ENCODE data around the gene TBC1D14.

The TBC1D14 gene

DNA sequence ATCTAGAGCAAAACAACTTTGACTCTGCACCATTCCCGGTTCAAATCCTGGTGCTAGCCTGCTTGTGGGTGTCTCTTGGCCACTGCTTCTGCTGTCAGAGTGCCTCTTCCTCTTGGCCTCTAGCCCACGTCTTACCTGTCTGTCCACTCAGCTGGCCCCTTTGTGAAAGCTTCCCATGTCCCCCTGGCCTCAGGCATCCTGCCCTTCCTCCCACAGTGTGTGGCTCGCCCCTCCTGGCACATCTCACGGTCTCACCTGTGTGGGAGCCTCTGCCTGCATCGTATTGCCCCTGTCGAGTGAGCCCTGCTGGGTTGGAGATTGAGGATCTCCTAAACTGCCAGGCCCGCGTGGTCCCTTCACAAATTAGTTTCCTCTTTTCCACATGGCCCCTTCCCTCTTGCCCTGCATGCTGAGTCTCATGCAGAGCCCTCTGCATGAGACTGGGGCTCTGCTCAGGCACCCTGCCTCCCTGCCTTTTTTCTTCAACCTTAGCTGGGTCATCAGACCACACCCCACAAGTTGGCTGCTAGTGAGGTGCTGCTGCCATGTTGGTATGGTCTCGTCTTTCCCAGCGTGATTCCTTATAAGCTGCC, 79.8 kb downstream of the TBC1D14 start:
- no peaks in the 10 kb centered on the region for H3K36me3 ChIP-seq (ENCODE audit: low read length)
- H3K4me3 ChIP-seq (ENCODE audit: insufficient read depth, low read length, poor library complexity, severe bottlenecking) = no peak overlapping the region
- H3K79me2 ChIP-seq (ENCODE audit: insufficient read depth, low read length) = peaks cover 22% of the 10 kb centered on the region
- no peaks in the 10 kb centered on the region for H3K9me3 ChIP-seq (ENCODE audit: insufficient read depth, low read length)
- no peaks in the 10 kb centered on the region; the same call in 1 of the 2 replicates for H4K20me1 ChIP-seq (ENCODE audit: low read depth, low read length)
- TF ChIP-seq, protein P1, sequence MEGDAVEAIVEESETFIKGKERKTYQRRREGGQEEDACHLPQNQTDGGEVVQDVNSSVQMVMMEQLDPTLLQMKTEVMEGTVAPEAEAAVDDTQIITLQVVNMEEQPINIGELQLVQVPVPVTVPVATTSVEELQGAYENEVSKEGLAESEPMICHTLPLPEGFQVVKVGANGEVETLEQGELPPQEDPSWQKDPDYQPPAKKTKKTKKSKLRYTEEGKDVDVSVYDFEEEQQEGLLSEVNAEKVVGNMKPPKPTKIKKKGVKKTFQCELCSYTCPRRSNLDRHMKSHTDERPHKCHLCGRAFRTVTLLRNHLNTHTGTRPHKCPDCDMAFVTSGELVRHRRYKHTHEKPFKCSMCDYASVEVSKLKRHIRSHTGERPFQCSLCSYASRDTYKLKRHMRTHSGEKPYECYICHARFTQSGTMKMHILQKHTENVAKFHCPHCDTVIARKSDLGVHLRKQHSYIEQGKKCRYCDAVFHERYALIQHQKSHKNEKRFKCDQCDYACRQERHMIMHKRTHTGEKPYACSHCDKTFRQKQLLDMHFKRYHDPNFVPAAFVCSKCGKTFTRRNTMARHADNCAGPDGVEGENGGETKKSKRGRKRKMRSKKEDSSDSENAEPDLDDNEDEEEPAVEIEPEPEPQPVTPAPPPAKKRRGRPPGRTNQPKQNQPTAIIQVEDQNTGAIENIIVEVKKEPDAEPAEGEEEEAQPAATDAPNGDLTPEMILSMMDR (IDR thresholded peaks at IDR 0.05; ENCODE audit: insufficient read depth, low read length, poor library complexity, severe bottlenecking) = no peak
- TF ChIP-seq EZH2phosphoT487 (conservative IDR thresholded peaks at IDR 0.05; ENCODE audit: low read length) = no peak
- H3K9me2 ChIP-seq (replicated peaks; ENCODE audit: insufficient read depth, low read length) = no peaks in the 10 kb centered on the region
- H3K27me3 ChIP-seq (ENCODE audit: low read length) = no peaks in the 10 kb centered on the region
- H2AFZ ChIP-seq (ENCODE audit: low read depth, low read length, severe bottlenecking) = no peak overlapping the region
- no peak overlapping the region for H3K9ac ChIP-seq (ENCODE audit: low read length)
- no peak overlapping the region for H3K4me2 ChIP-seq (ENCODE audit: low read depth, low read length, poor library complexity, severe bottlenecking)
- H3F3A ChIP-seq (ENCODE audit: insufficient read depth) = no peaks in the 10 kb centered on the region
- H3K27ac ChIP-seq (ENCODE audit: low read depth, low read length) = no peak overlapping the region

DNA sequence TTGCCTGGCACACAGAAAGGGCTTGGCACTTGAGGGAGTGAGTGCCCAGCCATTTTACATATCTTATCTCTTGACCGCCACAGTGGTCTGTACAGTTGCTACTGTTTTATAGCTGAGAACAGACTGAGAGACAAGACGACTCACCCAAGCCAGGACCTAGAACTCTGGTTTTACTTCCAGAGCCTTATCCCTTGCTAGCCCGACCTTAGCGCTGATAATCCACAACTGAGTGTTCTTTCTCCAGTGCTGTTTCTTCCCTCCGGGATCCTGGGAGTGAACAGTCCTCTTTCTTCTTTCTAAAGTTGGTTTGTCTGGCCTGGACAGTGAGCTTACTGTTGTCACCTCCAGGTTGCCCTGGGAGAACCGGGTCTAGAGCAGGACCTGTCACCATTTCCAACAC, 81.0 kb downstream of the TBC1D14 start:
- Histone ChIP-seq H3K36me3 (ENCODE audit: low read length) (no peaks in the 10 kb centered on the region), H3K9me3 (ENCODE audit: insufficient read depth, low read length) (no peaks in the 10 kb centered on the region), H3K27me3 (ENCODE audit: low read length) (no peaks in the 10 kb centered on the region), H3K9me2 (replicated peaks; ENCODE audit: insufficient read depth, low read length) (no peaks in the 10 kb centered on the region), H2AFZ (ENCODE audit: low read depth, low read length, severe bottlenecking) (no peak overlapping the region), H3K4me2 (ENCODE audit: low read depth, low read length, poor library complexity, severe bottlenecking) (no peak overlapping the region), H3K9ac (ENCODE audit: low read length) (no peak overlapping the region), H3F3A (ENCODE audit: insufficient read depth) (no peaks in the 10 kb centered on the region), H3K79me2 (ENCODE audit: insufficient read depth, low read length) (peaks cover 22% of the 10 kb centered on the region), H3K4me3 (ENCODE audit: insufficient read depth, low read length, poor library complexity, severe bottlenecking) (no peak overlapping the region), H3K27ac (ENCODE audit: low read depth, low read length) (no peak overlapping the region), H4K20me1 (ENCODE audit: low read depth, low read length) (no peaks in the 10 kb centered on the region; the same call in 1 of the 2 replicates)
- TF ChIP-seq EZH2phosphoT487 (conservative IDR thresholded peaks at IDR 0.05; ENCODE audit: low read length) = no peak
- TF ChIP-seq, protein P1 (IDR thresholded peaks at IDR 0.05; ENCODE audit: insufficient read depth, low read length, poor library complexity, severe bottlenecking) = no peak

DNA sequence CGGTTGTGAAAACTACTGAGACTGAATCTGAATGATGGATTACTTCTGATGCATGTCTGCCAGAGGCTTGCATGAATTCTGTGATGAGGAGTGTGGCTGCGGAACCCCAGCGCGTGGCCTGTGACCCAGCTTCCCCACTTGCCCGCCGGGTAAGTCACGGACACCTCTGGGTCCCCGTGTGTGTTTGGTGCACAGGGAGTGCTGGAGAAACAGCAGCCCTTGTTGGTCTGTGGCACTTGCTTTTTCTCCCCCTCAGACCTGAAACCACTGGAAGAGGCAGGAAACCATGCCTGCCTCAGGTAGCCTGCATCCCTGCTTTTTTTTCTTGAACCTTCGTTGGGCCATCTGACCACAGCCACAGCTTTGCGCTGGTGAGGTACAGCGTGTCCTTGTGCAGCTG, 81.6 kb downstream of the TBC1D14 start:
- H3F3A ChIP-seq (ENCODE audit: insufficient read depth) = no peaks in the 10 kb centered on the region
- no peaks in the 10 kb centered on the region; the same call in 1 of the 2 replicates for H4K20me1 ChIP-seq (ENCODE audit: low read depth, low read length)
- no peak overlapping the region for H3K4me3 ChIP-seq (ENCODE audit: insufficient read depth, low read length, poor library complexity, severe bottlenecking)
- no peaks in the 10 kb centered on the region for H3K9me3 ChIP-seq (ENCODE audit: insufficient read depth, low read length)
- H3K79me2 ChIP-seq (ENCODE audit: insufficient read depth, low read length) = peaks cover 22% of the 10 kb centered on the region
- H3K9ac ChIP-seq (ENCODE audit: low read length) = no peak overlapping the region
- H3K9me2 ChIP-seq (replicated peaks; ENCODE audit: insufficient read depth, low read length) = no peaks in the 10 kb centered on the region
- no peak overlapping the region for H3K27ac ChIP-seq (ENCODE audit: low read depth, low read length)
- no peak for TF ChIP-seq EZH2phosphoT487 (conservative IDR thresholded peaks at IDR 0.05; ENCODE audit: low read length)
- TF ChIP-seq, protein P1 (IDR thresholded peaks at IDR 0.05; ENCODE audit: insufficient read depth, low read length, poor library complexity, severe bottlenecking) = no peak
- H3K27me3 ChIP-seq (ENCODE audit: low read length) = no peaks in the 10 kb centered on the region
- no peak overlapping the region for H3K4me2 ChIP-seq (ENCODE audit: low read depth, low read length, poor library complexity, severe bottlenecking)
- H3K36me3 ChIP-seq (ENCODE audit: low read length) = no peaks in the 10 kb centered on the region
- no peak overlapping the region for H2AFZ ChIP-seq (ENCODE audit: low read depth, low read length, severe bottlenecking)

Measured in SU-DHL-6 (cell line).